H1 (cell line): Measurements from ENCODE around the gene TM9SF3. TPM values are rescaled to one million over a fixed set of nuclear protein-coding genes. Genes with fewer than 3 reads are reported as not detected.

ENCODE experiments used
- CTCF ChIA-PET: fragments of 300-600 bp; sonication (Branson Sonifier 250); formaldehyde crosslinking; loops from one replicate; lab custom pipeline; 2021; ENCODE audit not compliant: partially characterized antibody; lab: Charles Lee
- POLR2A ChIA-PET: fragments of 300-600 bp; sonication (Branson Sonifier 250); formaldehyde crosslinking; loops from one replicate; lab custom pipeline; 2021; ENCODE audit warnings: inconsistent platforms; ENCODE audit not compliant: partially characterized antibody; lab: Charles Lee
- DNase-seq, 2 experiments: peaks; one replicate each; pipeline versions ENCODE4 v3.0.0 to v3.0.0-alpha.2; 2010 to 2022; ENCODE audit warnings: low spot score in 2 of 2, low read depth in 1 of 2, mixed read lengths in 1 of 2
- FAIRE-seq: peaks from 2 replicates; lab custom pipeline; 2011; peaks lifted over from hg19 to GRCh38; lab: Jason Lieb, UNC
- H2AFZ ChIP-seq: 2 replicates; pipeline ENCODE4 v1.8.1; 2012; ENCODE audit warnings: low read length, inconsistent platforms
- H2AK5ac ChIP-seq: 2 replicates; pipeline ENCODE4 v1.6.1; 2013; ENCODE audit warnings: low read depth, low read length
- H2BK120ac ChIP-seq: replicated peaks from 2 replicates; pipeline ENCODE3; 2013; ENCODE audit warnings: low read depth, low read length, inconsistent platforms
- H2BK12ac ChIP-seq: 2 replicates; pipeline ENCODE4 v1.6.1; 2013; ENCODE audit warnings: low read depth, low read length
- H2BK15ac ChIP-seq: 2 replicates; pipeline ENCODE4 v1.6.1; 2013; ENCODE audit warnings: low read length
- H2BK20ac ChIP-seq: 2 replicates; pipeline ENCODE4 v1.6.1; 2013; ENCODE audit warnings: low read length
- H2BK5ac ChIP-seq: 2 replicates; pipeline ENCODE4 v1.6.1; 2013; ENCODE audit warnings: low read depth, low read length
- H3K14ac ChIP-seq: 2 replicates; pipeline ENCODE4 v1.6.1; 2013; ENCODE audit warnings: inconsistent platforms; ENCODE audit not compliant: insufficient read length
- H3K18ac ChIP-seq: 2 replicates; pipeline ENCODE4 v1.6.1; 2013; ENCODE audit warnings: low read length; ENCODE audit errors: extremely low read depth
- H3K23ac ChIP-seq: 2 replicates; pipeline ENCODE4 v1.6.1; 2013; ENCODE audit warnings: inconsistent platforms; ENCODE audit not compliant: insufficient read length
- H3K23me2 ChIP-seq: 2 replicates; pipeline ENCODE4 v1.6.1; 2013; ENCODE audit warnings: low read depth, low read length
- H3K27ac ChIP-seq: 2 replicates; pipeline ENCODE4 v1.6.1; 2011; ENCODE audit warnings: low read depth, low read length, inconsistent platforms
- H3K27me3 ChIP-seq, 4 experiments: replicated peaks in 1 of 4; 1 replicate in 1 of 4; 2 replicates in 3 of 4; pipeline versions ENCODE4 v1.6.1 to v1.8.1; 2011 to 2013; ENCODE audit warnings: low read length in 3 of 4, mild to moderate bottlenecking in 3 of 4, inconsistent platforms in 2 of 4, mixed read lengths in 2 of 4, moderate library complexity in 1 of 4; ENCODE audit not compliant: control insufficient read depth in 3 of 4, insufficient read depth in 3 of 4; ENCODE audit errors: extremely low read depth in 1 of 4
- H3K36me3 ChIP-seq, 4 experiments: 2 replicates each; pipeline versions ENCODE4 v1.6.1 to v1.8.1; 2011 to 2013; ENCODE audit warnings: mild to moderate bottlenecking in 4 of 4, low read length in 3 of 4, moderate library complexity in 2 of 4, control low read depth in 1 of 4, inconsistent platforms in 1 of 4; ENCODE audit not compliant: insufficient read depth in 4 of 4, control insufficient read depth in 2 of 4
- H3K4ac ChIP-seq: replicated peaks from 2 replicates; pipeline ENCODE3; 2013; ENCODE audit warnings: low read length, low read depth, mixed read lengths, inconsistent platforms; ENCODE audit not compliant: insufficient read length
- H3K4me1 ChIP-seq, 4 experiments: replicated peaks in 1 of 4; 1 replicate in 1 of 4; 2 replicates in 3 of 4; pipeline versions ENCODE4 v1.6.1 to v1.8.1; 2011 to 2013; ENCODE audit warnings: low read length in 3 of 4, inconsistent platforms in 2 of 4, mixed read lengths in 1 of 4; ENCODE audit not compliant: insufficient read depth in 4 of 4, control insufficient read depth in 3 of 4
- H3K4me2 ChIP-seq, 2 experiments: 2 replicates each; pipeline versions ENCODE4 v1.6.1 to v1.8.1; 2011 to 2013; ENCODE audit warnings: low read depth in 2 of 2, low read length in 2 of 2, control low read depth in 1 of 2, inconsistent platforms in 1 of 2, mild to moderate bottlenecking in 1 of 2; ENCODE audit not compliant: insufficient read depth in 1 of 2
- H3K4me3 ChIP-seq, 4 experiments: fragments of 200-600, 300-600 bp in 1 of 4; sonication (generic), shearing (Covaris generic), sonication (Bioruptor Twin) in 1 of 4; 2 replicates each; pipeline versions ENCODE4 v1.5.1 to v1.8.1; 2011 to 2016; ENCODE audit warnings: low read length in 4 of 4, low read depth in 3 of 4, control low read depth in 2 of 4, inconsistent platforms in 2 of 4, mild to moderate bottlenecking in 2 of 4, mixed read lengths in 1 of 4, moderate library complexity in 1 of 4; ENCODE audit not compliant: insufficient read depth in 2 of 4; ENCODE audit errors: extremely low read depth in 1 of 4
- H3K56ac ChIP-seq: replicated peaks from 2 replicates; pipeline ENCODE3; 2013; ENCODE audit warnings: low read depth, mild to moderate bottlenecking, mixed read lengths, low read length, inconsistent platforms; ENCODE audit not compliant: insufficient read length
- H3K79me1 ChIP-seq: 2 replicates; pipeline ENCODE4 v1.6.1; 2013; ENCODE audit warnings: low read depth, low read length, control low read depth
- H3K79me2 ChIP-seq, 2 experiments: 2 replicates each; pipeline versions ENCODE4 v1.6.1 to v1.8.1; 2012 to 2013; ENCODE audit warnings: low read length in 2 of 2, mild to moderate bottlenecking in 2 of 2, inconsistent platforms in 1 of 2; ENCODE audit not compliant: insufficient read depth in 2 of 2, control insufficient read depth in 1 of 2
- H3K9ac ChIP-seq, 4 experiments: replicated peaks in 1 of 4; 1 replicate in 1 of 4; 2 replicates in 3 of 4; pipeline versions ENCODE4 v1.6.1 to v1.8.1; 2011 to 2013; ENCODE audit warnings: low read depth in 3 of 4, low read length in 3 of 4, control low read depth in 2 of 4, mild to moderate bottlenecking in 2 of 4, moderate library complexity in 2 of 4, inconsistent platforms in 1 of 4; ENCODE audit errors: extremely low read depth in 1 of 4
- H3K9me3 ChIP-seq, 2 experiments: 2 replicates each; pipeline versions ENCODE4 v1.6.1 to v1.8.1; 2012 to 2013; ENCODE audit warnings: mild to moderate bottlenecking in 2 of 2, moderate library complexity in 2 of 2, control low read depth in 1 of 2, inconsistent platforms in 1 of 2, low read depth in 1 of 2, low read length in 1 of 2, mixed read lengths in 1 of 2; ENCODE audit not compliant: insufficient read depth in 2 of 2
- H4K20me1 ChIP-seq, 2 experiments: replicated peaks in 1 of 2; 2 replicates each; pipeline versions ENCODE3 to v1.8.1; 2011 to 2013; ENCODE audit warnings: inconsistent platforms in 2 of 2, low read length in 2 of 2, mild to moderate bottlenecking in 1 of 2; ENCODE audit not compliant: insufficient read depth in 2 of 2, control insufficient read depth in 1 of 2
- H4K5ac ChIP-seq: 2 replicates; pipeline ENCODE4 v1.6.1; 2013; ENCODE audit warnings: low read length, low read depth, mixed read lengths, inconsistent platforms; ENCODE audit not compliant: insufficient read length
- H4K8ac ChIP-seq: 2 replicates; pipeline ENCODE4 v1.8.0; 2013; ENCODE audit warnings: mild to moderate bottlenecking, moderate library complexity, low read length, inconsistent platforms; ENCODE audit not compliant: insufficient read depth; ENCODE audit errors: extremely low read depth
- H4K91ac ChIP-seq: replicated peaks from 2 replicates; pipeline ENCODE3; 2013; ENCODE audit warnings: low read length, mixed read lengths, inconsistent platforms; ENCODE audit not compliant: insufficient read length
- ASH2L ChIP-seq: fragments of 200-600, 300-600 bp; sonication (generic); IDR thresholded peaks from one replicate; pipeline ENCODE4 v1.7.1; 2017; ENCODE audit warnings: low read length
- ATF3 ChIP-seq: IDR thresholded peaks from 2 replicates; pipeline ENCODE4 v1.6.1; 2011; ENCODE audit warnings: low read depth, mild to moderate bottlenecking, low read length; ENCODE audit not compliant: insufficient read depth
- E2F6 ChIP-seq: IDR thresholded peaks from 2 replicates; pipeline ENCODE4 v1.6.1; 2012; ENCODE audit warnings: inconsistent platforms
- HDAC6 ChIP-seq: IDR thresholded peaks from one replicate; pipeline ENCODE4 v1.7.1; 2012; ENCODE audit warnings: low read depth, mild to moderate bottlenecking, inconsistent platforms, low read length, moderate library complexity
- KDM5A ChIP-seq: fragments of 200-600 bp; IDR thresholded peaks from 2 replicates; pipeline ENCODE4 v1.7.1; 2012; ENCODE audit warnings: mild to moderate bottlenecking, low read length, inconsistent platforms, mixed read lengths
- MAFK ChIP-seq: IDR thresholded peaks from 2 replicates; pipeline ENCODE4 v1.6.1; 2012; ENCODE audit warnings: low read depth, mild to moderate bottlenecking, improper control_type of control experiment, low read length
- POLR2AphosphoS5 ChIP-seq: IDR thresholded peaks from 2 replicates; pipeline ENCODE4 v1.6.1; 2011; ENCODE audit warnings: low read depth, low read length
- RBBP5 ChIP-seq: IDR thresholded peaks from 2 replicates; pipeline ENCODE4 v1.7.1; 2012; ENCODE audit warnings: low read depth, mild to moderate bottlenecking, inconsistent platforms, low read length, moderate library complexity, borderline replicate concordance
- RFX5 ChIP-seq: IDR thresholded peaks from 2 replicates; pipeline ENCODE4 v1.6.1; 2011; ENCODE audit warnings: low read depth, low read length, improper control_type of control experiment, borderline replicate concordance
- RXRA ChIP-seq: IDR thresholded peaks from 2 replicates; pipeline ENCODE4 v1.6.1; 2011; ENCODE audit warnings: low read depth, mild to moderate bottlenecking, low read length, moderate library complexity; ENCODE audit not compliant: insufficient read depth
- SAP30 ChIP-seq: fragments of 300-600 bp; sonication (generic); IDR thresholded peaks from 2 replicates; pipeline ENCODE4 v1.7.1; 2012; ENCODE audit warnings: low read length, moderate library complexity, mild to moderate bottlenecking, inconsistent platforms; ENCODE audit not compliant: insufficient read depth, insufficient replicate concordance
- SRF ChIP-seq: IDR thresholded peaks from 2 replicates; pipeline ENCODE4 v1.6.1; 2011; ENCODE audit warnings: mild to moderate bottlenecking, low read depth, low read length, moderate library complexity
- SUZ12 ChIP-seq: fragments of 200-600 bp; sonication (generic); IDR thresholded peaks from 2 replicates; pipeline ENCODE4 v1.6.1; 2012; ENCODE audit warnings: mild to moderate bottlenecking, inconsistent platforms, low read length, moderate library complexity, mixed read lengths
- TAF1 ChIP-seq: IDR thresholded peaks from 2 replicates; pipeline ENCODE4 v1.6.1; 2011; ENCODE audit warnings: mild to moderate bottlenecking, low read depth, low read length
- WGBS, 2 experiments: shearing (Covaris generic) in 1 of 2; methylation state at CpG; one replicate each; pipeline versions ENCODE4 v1.1.6 to v1.1.7; 2013 to 2015; ENCODE audit warnings: low lambda C conversion rate in 2 of 2, mixed read lengths in 2 of 2, inconsistent platforms in 1 of 2, low coverage in 1 of 2, missing lambda C conversion rate in 1 of 2; ENCODE audit not compliant: insufficient replicate concordance in 2 of 2, insufficient coverage in 1 of 2, insufficient read length in 1 of 2; ENCODE audit errors: extremely low coverage in 1 of 2, missing lambda C conversion rate in 1 of 2; 5-methylcytosine and 5-hydroxymethylcytosine counted together
- polyA plus RNA-seq, 7 experiments: library from polyadenylated mRNA; depleted of rRNA in 3 of 7; stranded (reverse) in 5 of 7; unstranded in 2 of 7; fragments of >200 nt in 5 of 7; fragments of 200-250 nt in 2 of 7; gene quantifications; 1 replicate in 5 of 7; 2 replicates in 1 of 7; 4 replicates in 1 of 7; pipeline versions ENCODE4 v1.2.1 to v1.2.3, GENCODE V29; 2011 to 2013; ENCODE audit warnings: missing spikeins in 2 of 7, mixed read lengths in 2 of 7
- total RNA-seq: library from RNA; stranded (reverse); fragmentation: NEBNext Ultra II Directional; extraction: Animal tissue kit (Norgen Biotek cat#: 25700); gene quantifications from 2 replicates; pipeline ENCODE4 v1.2.1, GENCODE V29; 2021

TM9SF3 gene
- total and polyA plus RNA-seq, 2 of the 8 experiments (the other 6 are each of a cell fraction or from before 2014, with no cell fraction given) = 123 to 127 TPM

GRCh38 chr10:96613576-96613975 lies 26.8 kb upstream of the TM9SF3 start:
- no peak overlapping the region for H2BK20ac ChIP-seq
- no peak overlapping the region for H4K91ac ChIP-seq
- H3K23ac ChIP-seq = no peak overlapping the region
- H3K79me2 ChIP-seq = no peaks in the 10 kb centered on the region
- H3K9me3 ChIP-seq = no peaks in the 10 kb centered on the region
- H3K4me3 ChIP-seq = no peak overlapping the region
- no peak overlapping the region for H4K8ac ChIP-seq
- ChIA-PET POLR2A (no interaction called here), CTCF (interaction anchor here (0.9 kb wide), 1 partner anchor 27 kb away, joined by 3 read pairs; no protein-coding TSS in a partner anchor)
- H2BK15ac ChIP-seq = no peak overlapping the region
- DNase-seq (no peak), FAIRE-seq (no peak)
- H3K18ac ChIP-seq = no peak overlapping the region
- H3K36me3 ChIP-seq = no peaks in the 10 kb centered on the region
- H2AK5ac ChIP-seq = no peak overlapping the region
- H3K4me1 ChIP-seq = peaks cover 0 to under 1% (median 0%) of the 10 kb centered on the region in 4 experiments; a peak in 3 of 7 replicates
- H3K27me3 ChIP-seq = no peaks in the 10 kb centered on the region
- no peak overlapping the region for H3K4me2 ChIP-seq
- no peaks in the 10 kb centered on the region for H4K20me1 ChIP-seq
- no peak overlapping the region for H3K56ac ChIP-seq
- H2AFZ ChIP-seq = no peak overlapping the region
- no peak overlapping the region for H3K14ac ChIP-seq
- no peak overlapping the region for H2BK5ac ChIP-seq
- no peak overlapping the region for H2BK120ac ChIP-seq
- no peaks in the 10 kb centered on the region for H3K79me1 ChIP-seq
- no peak overlapping the region for H4K5ac ChIP-seq
- no peaks in the 10 kb centered on the region for H3K23me2 ChIP-seq
- H3K27ac ChIP-seq = no peak overlapping the region
- H3K4ac ChIP-seq = no peak overlapping the region
- H2BK12ac ChIP-seq = no peak overlapping the region
- H3K9ac ChIP-seq = no peak overlapping the region
- 85% methylated on average over 3 of the region's 3 CpGs; no CpG with 5 or more reads in 1 of the 2 experiments for WGBS, 2 experiments
- no peak for TF ChIP-seq RFX5
- TF ChIP-seq POLR2AphosphoS5 = no peak
- TF ChIP-seq RBBP5 = no peak
- no peak for TF ChIP-seq SUZ12
- TF ChIP-seq HDAC6 = no peak
- no peak for TF ChIP-seq ASH2L
- no peak for TF ChIP-seq MAFK
- no peak for TF ChIP-seq KDM5A
- TF ChIP-seq ATF3 = no peak
- TF ChIP-seq RXRA = no peak
- no peak for TF ChIP-seq SRF
- no peak for TF ChIP-seq TAF1
- no peak for TF ChIP-seq SAP30
- TF ChIP-seq E2F6 = no peak
